Measurements from ENCODE around the gene TSPEAR.

Gene TSPEAR

GRCh38 chr21:44579833-44580144 is 131.6 kb downstream of the TSPEAR start:
- TF ChIP-seq CTCF (IDR thresholded peaks at IDR 0.05; ENCODE audit: insufficient read depth, low read length, poor library complexity, severe bottlenecking): no peak
- Histone ChIP-seq H3K36me3 (ENCODE audit: control insufficient read depth, insufficient read depth, low read length) (no peaks in the 10 kb centered on the region), H3K4me3 (replicated peaks; ENCODE audit: low read depth, low read length) (no peak overlapping the region), H3K27me3 (replicated peaks; ENCODE audit: control insufficient read depth, insufficient read depth, low read length) (no peaks in the 10 kb centered on the region)
- no peak for DNase-seq (ENCODE audit: extremely low read depth, insufficient read length)

GRCh38 chr21:44579056-44579832 is 132.1 kb downstream of the TSPEAR start:
- Histone ChIP-seq H3K27me3 (replicated peaks; ENCODE audit: control insufficient read depth, insufficient read depth, low read length) (no peaks in the 10 kb centered on the region), H3K36me3 (ENCODE audit: control insufficient read depth, insufficient read depth, low read length) (no peaks in the 10 kb centered on the region), H3K4me3 (replicated peaks; ENCODE audit: low read depth, low read length) (no peak overlapping the region)
- DNase-seq (ENCODE audit: extremely low read depth, insufficient read length): no peak
- TF ChIP-seq CTCF (IDR thresholded peaks at IDR 0.05; ENCODE audit: insufficient read depth, low read length, poor library complexity, severe bottlenecking): no peak

GRCh38 chr21:44578371-44579055 is 132.9 kb downstream of the TSPEAR start:
- no peak overlapping the region for H3K4me3 ChIP-seq (replicated peaks; ENCODE audit: low read depth, low read length)
- TF ChIP-seq CTCF (IDR thresholded peaks at IDR 0.05; ENCODE audit: insufficient read depth, low read length, poor library complexity, severe bottlenecking): no peak
- no peaks in the 10 kb centered on the region for H3K36me3 ChIP-seq (ENCODE audit: control insufficient read depth, insufficient read depth, low read length)
- DNase-seq (ENCODE audit: extremely low read depth, insufficient read length): no peak
- no peaks in the 10 kb centered on the region for H3K27me3 ChIP-seq (replicated peaks; ENCODE audit: control insufficient read depth, insufficient read depth, low read length)

- H3K4me3 ChIP-seq (replicated peaks; ENCODE audit: low read depth, low read length): no peak overlapping the region
- H3K27me3 ChIP-seq (replicated peaks; ENCODE audit: control insufficient read depth, insufficient read depth, low read length): no peaks in the 10 kb centered on the region
- TF ChIP-seq CTCF (IDR thresholded peaks at IDR 0.05; ENCODE audit: insufficient read depth, low read length, poor library complexity, severe bottlenecking): no peak
- no peaks in the 10 kb centered on the region for H3K36me3 ChIP-seq (ENCODE audit: control insufficient read depth, insufficient read depth, low read length)
- DNase-seq (ENCODE audit: extremely low read depth, insufficient read length): no peak
Measured at GRCh38 chr21:44576025-44576420, 135.3 kb downstream of the TSPEAR start.

- H3K36me3 ChIP-seq (ENCODE audit: control insufficient read depth, insufficient read depth, low read length): no peaks in the 10 kb centered on the region
- TF ChIP-seq CTCF (IDR thresholded peaks at IDR 0.05; ENCODE audit: insufficient read depth, low read length, poor library complexity, severe bottlenecking): no peak
- H3K4me3 ChIP-seq (replicated peaks; ENCODE audit: low read depth, low read length): no peak overlapping the region
- no peaks in the 10 kb centered on the region for H3K27me3 ChIP-seq (replicated peaks; ENCODE audit: control insufficient read depth, insufficient read depth, low read length)
- no peak for DNase-seq (ENCODE audit: extremely low read depth, insufficient read length)
Measured at GRCh38 chr21:44575307-44576024, 135.9 kb downstream of the TSPEAR start.

Measured in GM06990 (cell line).